NCI-H69 (cell line): ENCODE results near the gene CDKN1A.
"Not testable (repeated sequence)": the region's sequence is repeated elsewhere in the genome, so short reads cannot be mapped to it uniquely, and the experiment has no call there.

Experiments
- DNase-seq: peaks from one replicate; lab custom pipeline; 2025; lab: John Stamatoyannopoulos, UW

Gene CDKN1A

GRCh38 chr6:36678488-36679042 is at the start of gene CDKN1A:
Gene CDKN1A (plus strand): TSS chr6:36678714. CDS start chr6:36684102, 5,388 bp downstream.
- DNase-seq = peak; percentile 99

DNA sequence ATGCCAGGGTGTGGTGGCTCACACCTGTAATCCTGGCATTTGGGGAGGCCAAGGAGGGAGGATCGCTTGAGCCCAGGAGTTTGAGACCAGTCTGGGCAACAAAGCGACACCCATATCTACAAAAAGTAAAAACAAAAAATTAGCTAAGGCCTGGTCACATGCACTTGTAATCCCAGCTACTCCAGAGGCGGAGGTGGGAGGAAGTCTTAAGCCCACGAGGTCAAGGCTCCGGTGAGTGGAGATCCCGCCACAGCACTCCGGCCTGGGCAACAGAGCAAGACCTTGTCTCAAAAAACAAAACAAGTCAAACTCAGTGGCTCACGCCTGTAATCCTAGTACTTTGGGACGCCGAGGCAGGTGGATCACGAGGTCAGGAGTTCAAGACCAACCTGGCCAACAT is 48.7 kb upstream of the CDKN1A start:
- no peak for DNase-seq

DNA sequence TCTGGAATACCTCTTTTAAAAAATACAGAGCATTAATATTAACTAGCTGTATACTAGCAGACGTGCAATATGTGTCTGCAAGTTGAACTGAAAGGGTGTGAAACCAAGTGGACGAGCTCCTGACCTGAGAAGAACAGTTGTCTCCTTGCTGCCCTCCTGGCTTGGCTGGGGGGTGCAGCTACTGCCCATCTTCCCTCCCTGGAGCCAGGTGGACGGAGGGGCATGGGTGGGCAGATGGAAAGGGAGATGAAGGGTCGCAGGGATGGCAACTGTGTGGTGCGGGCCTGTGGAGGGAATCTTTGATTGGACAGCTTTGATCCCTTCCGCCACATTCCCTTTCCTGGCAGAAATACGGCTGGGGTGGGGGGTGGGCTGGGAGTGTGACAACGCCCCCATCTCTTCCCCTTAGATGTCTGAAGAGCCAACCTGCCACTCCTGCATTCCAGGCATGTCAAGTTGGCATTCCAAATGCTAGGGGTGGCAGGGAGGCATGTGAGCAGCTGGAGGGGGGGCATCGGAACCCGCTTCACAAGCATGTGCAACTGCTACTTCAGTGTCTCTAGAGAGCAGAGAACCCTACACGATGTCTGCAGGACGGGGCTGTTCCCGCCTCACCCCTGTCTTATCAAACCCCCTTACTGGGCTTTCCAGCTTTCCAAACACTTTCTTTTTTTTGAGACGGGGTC is 47.0 kb upstream of the CDKN1A start:
- DNase-seq = no peak

DNA sequence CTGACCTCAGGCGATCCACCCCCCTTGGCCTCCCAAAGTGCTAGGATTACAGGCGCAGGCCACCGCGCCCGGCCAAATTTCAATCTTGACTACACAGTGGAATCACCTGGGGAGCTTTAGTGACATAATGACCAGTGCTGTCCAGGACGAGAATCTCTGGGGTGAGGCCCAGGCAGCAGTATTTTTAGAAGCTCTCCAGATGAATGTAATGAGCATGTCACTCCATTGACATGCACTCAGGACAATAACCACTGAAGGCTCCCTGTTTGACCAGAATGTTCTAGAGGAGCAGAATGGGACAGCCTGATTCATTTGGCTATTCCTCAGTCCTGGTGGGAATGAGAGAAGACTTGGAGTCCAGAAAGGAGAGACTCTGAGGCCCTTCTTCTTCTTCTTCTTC is 45.1 kb upstream of the CDKN1A start:
- DNase-seq = no peak

- DNase-seq = peak; percentile 82
Observed at GRCh38 chr6:36633915-36634314, 44.6 kb upstream of the CDKN1A start.

DNA sequence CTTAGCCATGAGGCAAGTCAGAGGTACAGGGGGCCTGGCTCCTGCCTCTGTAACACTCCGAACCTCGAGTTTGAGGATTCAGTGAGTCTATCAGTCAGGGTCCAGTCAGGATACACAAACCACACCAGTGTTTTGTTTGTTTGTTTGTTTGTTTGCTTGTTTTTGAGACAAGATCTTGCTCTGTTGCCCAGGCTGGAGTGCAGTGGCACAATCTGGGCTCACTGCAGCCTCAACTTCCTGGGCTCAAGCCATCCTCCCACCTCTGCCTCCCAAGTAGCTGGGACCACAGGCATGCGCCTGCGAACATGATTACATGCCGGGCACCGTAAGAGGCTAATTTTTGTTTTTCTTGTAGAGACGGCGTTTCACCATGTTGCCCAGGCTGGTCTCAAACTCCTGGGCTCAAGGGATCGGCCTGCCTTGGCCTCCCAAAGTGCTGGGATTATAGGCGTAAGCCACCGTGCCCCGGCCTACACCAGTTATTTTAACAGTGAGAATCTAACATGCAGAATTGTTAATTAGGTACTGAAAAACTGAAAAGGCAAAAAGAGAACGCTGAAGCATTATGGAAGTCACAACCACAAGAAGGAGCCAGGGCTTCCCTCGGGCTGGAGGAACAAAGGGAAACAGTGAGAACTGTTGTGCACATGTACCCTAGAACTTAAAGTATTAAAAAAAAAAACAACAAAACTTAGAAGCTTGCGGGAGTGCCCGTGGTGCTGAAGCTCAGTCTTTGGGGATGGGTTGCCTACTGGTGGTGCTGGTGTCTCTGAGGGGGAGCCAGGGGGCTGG is 44.0 kb upstream of the CDKN1A start:
- DNase-seq = no peak

- DNase-seq = no peak
Observed at GRCh38 chr6:36636283-36636682, 42.2 kb upstream of the CDKN1A start.

- peak; percentile 45 for DNase-seq
Observed at GRCh38 chr6:36636687-36637418, 41.7 kb upstream of the CDKN1A start.

DNA sequence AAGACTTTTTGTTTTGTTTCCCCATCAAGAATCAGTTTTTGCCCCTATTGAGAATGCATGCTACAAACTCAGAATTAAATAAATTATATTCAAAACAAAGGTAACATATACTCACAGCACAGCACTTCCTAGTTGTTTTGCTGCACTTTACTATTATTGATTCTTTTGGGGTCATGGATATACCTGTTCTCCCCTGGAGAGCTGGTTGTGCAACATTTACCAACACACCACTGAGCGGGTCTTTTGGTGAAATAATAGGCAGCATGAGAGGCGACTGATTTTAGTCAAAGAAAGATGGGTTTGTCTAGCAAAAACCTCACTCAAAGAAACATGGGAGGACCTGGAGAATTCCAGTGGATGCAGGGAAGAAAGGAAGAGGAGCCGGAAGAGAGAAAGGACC is 39.9 kb upstream of the CDKN1A start:
- no peak for DNase-seq

DNA sequence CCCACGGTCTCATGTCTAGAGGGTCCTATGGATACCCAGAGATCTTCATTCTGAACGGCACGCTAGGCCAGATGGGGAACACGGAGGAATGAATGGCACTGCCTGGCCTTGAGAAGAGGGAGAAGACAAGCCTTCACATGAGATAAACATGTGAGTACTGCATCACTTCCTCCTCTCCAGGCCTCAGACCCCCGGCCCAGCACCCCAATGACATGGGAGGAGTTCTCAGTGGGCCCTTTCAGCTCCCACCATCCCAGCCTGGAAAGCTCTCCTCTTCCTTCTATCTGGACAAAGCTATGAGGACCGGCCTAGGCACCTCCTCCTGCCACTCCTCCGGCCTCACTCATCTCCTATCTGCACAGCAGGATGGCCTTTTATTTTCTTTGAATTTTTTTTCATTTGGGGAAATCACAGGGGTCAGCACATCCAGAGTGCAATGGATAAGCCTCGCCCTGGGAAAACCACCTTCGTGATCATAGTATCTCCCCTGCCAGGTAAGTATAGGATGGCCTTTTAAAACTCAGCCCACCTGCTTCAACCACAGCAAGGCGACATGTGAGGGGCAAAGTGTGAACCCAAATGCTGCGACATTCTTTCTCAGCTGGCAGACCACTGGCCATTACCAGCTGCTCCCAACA is 39.2 kb upstream of the CDKN1A start:
- DNase-seq = no peak

GRCh38 chr6:36641543-36641942 is 37.0 kb upstream of the CDKN1A start:
- no peak for DNase-seq

GRCh38 chr6:36642913-36643817 is 35.3 kb upstream of the CDKN1A start:
- DNase-seq = peak; percentile 61

DNA sequence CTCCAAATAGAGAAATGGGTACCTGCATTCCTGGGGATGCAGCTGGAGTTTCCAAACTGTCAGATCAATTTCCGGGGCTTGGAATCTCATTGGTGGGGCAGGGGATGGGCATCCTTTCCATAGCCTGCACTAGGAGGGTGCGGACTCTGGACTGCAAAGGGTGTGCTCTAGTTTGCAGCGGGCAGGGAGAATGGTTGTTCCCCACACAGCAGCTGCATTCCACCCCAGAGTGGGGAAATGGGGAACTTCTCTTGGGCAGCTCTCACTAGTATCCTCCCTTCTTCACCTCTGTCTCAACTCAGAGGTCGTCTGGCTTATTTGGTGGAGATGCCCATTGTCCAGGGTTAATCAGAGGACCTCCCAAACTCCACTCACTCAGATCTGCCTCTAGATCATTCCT is 34.5 kb upstream of the CDKN1A start:
- DNase-seq = no peak

- no peak for DNase-seq
Observed at GRCh38 chr6:36649086-36649485, 29.4 kb upstream of the CDKN1A start.

DNA sequence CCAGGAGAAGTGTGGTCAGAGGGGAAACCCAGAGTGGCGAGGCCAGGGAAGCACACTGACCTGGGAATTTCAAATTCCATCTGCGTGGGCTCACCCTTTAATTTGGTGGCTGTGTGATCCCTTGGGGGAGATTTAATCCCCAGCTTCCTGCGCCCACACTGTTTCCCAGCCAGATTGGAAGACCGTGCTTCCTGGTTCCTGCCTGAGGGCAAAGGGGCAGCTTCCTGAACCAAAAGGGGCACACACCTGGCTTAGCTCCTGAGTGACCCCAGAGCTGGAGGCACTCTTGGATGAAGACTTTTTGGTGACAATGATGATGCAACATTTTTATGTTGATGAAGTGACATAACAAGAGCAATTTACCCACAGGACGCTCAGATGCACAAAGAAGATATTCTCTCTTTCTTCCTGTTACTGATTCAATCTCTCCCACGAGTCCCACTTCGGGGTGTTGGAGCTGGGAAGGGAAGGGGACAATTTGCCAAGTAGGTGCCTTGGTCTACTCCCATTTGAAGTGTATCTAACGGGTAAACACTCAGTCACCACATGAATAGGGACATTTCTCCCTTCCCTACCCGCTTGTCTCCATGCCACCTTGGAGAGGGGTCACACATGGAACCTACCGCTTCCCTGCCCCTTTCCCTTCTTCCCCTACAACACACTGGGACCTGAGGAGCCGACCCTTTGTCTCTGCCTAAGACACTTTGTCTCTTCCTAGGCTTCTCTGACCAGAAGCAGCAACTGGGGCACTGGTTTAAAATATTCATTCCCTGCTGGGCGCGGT is 28.6 kb upstream of the CDKN1A start:
- peak; percentile 65 for DNase-seq

DNA sequence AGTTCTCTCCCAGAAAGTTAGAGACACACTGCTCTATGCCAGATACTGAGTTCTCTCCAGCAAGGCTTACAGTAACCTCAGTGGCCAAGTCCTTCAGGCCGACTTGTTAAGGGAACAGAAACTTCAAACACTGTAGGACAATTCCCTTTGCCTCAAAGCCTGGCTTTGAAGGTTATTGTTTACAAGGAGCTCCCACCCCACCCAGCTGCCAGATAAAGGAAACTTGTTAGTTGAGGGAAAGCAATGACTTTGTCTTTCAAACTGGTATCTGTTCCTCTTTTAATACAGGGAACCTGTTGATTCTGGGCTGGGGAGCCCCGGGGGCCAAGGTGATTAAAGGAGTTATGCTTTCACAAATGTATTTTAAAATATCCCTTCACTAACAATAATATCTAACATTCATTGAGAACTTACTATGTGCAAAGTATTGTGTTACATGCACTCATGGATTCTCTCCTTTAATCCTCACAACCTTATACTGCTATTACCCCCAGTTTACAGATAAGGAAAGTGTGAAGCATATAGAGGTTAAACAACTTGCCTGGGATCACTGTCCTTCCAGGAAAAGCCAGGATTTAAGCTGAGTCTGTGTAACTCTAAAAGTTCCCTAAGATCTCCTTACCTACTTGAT is 27.6 kb upstream of the CDKN1A start:
- no peak for DNase-seq

DNA sequence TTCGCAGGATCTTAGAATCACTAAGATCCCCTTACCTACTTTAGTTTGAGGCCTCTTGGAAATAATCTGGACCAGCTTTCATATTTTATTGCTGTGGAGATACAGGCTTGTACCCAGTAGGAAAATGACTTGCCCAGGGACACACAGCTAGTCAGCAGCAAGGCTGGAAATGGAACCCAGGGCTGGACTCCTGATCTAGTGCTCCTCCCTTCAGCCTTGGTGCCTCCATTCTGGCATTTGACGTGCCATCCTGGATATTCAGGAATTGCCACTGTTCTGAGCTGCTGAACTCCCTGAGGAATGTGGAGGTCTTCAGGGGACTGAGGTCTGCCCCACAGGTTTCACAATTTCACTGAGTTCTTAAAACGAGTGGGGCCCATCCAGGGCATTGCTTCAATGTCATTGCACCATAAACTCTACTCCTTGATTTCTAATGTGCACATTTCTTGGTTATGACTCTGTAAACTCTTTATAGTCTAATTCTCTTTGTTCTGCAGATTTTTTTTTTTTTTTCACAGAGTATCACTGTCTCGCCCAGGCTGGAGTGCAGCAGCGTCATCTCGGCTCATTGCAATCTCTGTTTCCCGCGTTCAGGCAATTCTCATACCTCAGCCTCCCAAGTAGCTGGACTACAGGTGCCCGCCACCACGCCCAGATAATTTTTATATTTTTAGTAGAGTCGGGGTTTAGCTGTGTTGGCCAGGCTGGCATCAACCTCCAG is 26.7 kb upstream of the CDKN1A start:
- DNase-seq = no peak

DNA sequence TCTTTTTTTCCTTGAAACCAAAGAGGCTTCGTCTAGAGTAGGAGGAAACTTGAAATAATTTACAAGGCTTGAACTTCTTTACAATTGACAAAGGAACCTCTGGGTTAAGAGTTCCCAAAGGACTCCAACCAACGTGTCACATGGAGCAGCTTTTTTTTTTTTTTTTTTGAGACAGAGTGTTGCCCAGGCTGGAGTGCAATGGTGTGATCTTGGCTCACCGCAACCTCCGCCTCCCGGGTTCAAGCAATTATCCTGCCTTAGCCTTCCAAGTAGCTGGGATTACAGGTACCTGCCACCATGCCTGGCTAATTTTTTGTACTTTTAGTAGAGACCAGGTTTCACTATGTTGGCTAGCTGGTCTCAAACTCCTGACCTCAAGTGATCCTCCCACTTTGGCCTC is 24.0 kb upstream of the CDKN1A start:
- not testable (repeated sequence) for DNase-seq
